HEK293 (cell line): ENCODE data around the gene RPL15.

Source experiments
- EGR2 ChIP-seq: fragments of 450-650 bp; formaldehyde crosslinking; IDR thresholded peaks from 2 replicates; pipeline ENCODE4 v1.5.1; 2016; ENCODE audit warnings: low read depth, missing biosample characterization, missing genetic modification characterization
- HOXA7 ChIP-seq: sonication (generic); formaldehyde crosslinking; IDR thresholded peaks from 2 replicates; pipeline ENCODE4 v1.8.1; 2022; ENCODE audit warnings: missing genetic modification reagents, borderline replicate concordance
- RBAK ChIP-seq: fragments of 450-650 bp; formaldehyde crosslinking; IDR thresholded peaks from 2 replicates; pipeline ENCODE4 v1.5.1; 2016; ENCODE audit warnings: missing biosample characterization, missing genetic modification characterization
- SP2 ChIP-seq: fragments of 450-650 bp; formaldehyde crosslinking; IDR thresholded peaks from 2 replicates; pipeline ENCODE4 v1.5.1; 2016; ENCODE audit warnings: missing biosample characterization, missing genetic modification characterization
- WT1 ChIP-seq: fragments of 450-650 bp; formaldehyde crosslinking; IDR thresholded peaks from 2 replicates; pipeline ENCODE4 v1.5.1; 2016; ENCODE audit warnings: missing biosample characterization, missing genetic modification characterization
- YY1 ChIP-seq: fragments of 450-650 bp; formaldehyde crosslinking; IDR thresholded peaks from 2 replicates; pipeline ENCODE4 v1.5.1; 2018; ENCODE audit warnings: missing biosample characterization, missing genetic modification characterization
- ZBTB8A ChIP-seq: fragments of 450-650 bp; formaldehyde crosslinking; IDR thresholded peaks from 2 replicates; pipeline ENCODE4 v1.5.1; 2016; ENCODE audit warnings: missing biosample characterization, missing genetic modification characterization
- ZNF10 ChIP-seq: fragments of 450-650 bp; formaldehyde crosslinking; IDR thresholded peaks from 2 replicates; pipeline ENCODE4 v1.5.1; 2017; ENCODE audit warnings: missing biosample characterization, missing genetic modification characterization
- ZNF155 ChIP-seq: fragments of 450-650 bp; formaldehyde crosslinking; IDR thresholded peaks from 2 replicates; pipeline ENCODE4 v1.5.1; 2016; ENCODE audit warnings: missing biosample characterization, missing genetic modification characterization
- ZNF211 ChIP-seq: fragments of 450-650 bp; formaldehyde crosslinking; IDR thresholded peaks from 2 replicates; pipeline ENCODE4 v1.5.1; 2016; ENCODE audit warnings: low read depth, missing biosample characterization, missing genetic modification characterization
- ZNF23 ChIP-seq: fragments of 450-650 bp; formaldehyde crosslinking; IDR thresholded peaks from 2 replicates; pipeline ENCODE4 v1.5.1; 2016; ENCODE audit warnings: missing biosample characterization, missing genetic modification characterization, borderline replicate concordance
- ZNF302 ChIP-seq: fragments of 450-650 bp; formaldehyde crosslinking; IDR thresholded peaks from 2 replicates; pipeline ENCODE4 v1.5.1; 2016; ENCODE audit warnings: missing biosample characterization, missing genetic modification characterization, low read depth
- ZNF311 ChIP-seq: fragments of 450-650 bp; formaldehyde crosslinking; IDR thresholded peaks from 2 replicates; pipeline ENCODE4 v1.5.1; 2017; ENCODE audit warnings: missing biosample characterization, missing genetic modification characterization, borderline replicate concordance
- ZNF341 ChIP-seq: fragments of 450-650 bp; formaldehyde crosslinking; IDR thresholded peaks from 2 replicates; pipeline ENCODE4; 2016; ENCODE audit warnings: low read depth, missing biosample characterization, missing genetic modification characterization
- ZNF37A ChIP-seq: fragments of 450-650 bp; IDR thresholded peaks from 2 replicates; pipeline ENCODE4 v1.5.1; 2018; ENCODE audit warnings: missing biosample characterization, missing genetic modification characterization
- ZNF514 ChIP-seq: fragments of 450-650 bp; formaldehyde crosslinking; IDR thresholded peaks from 2 replicates; pipeline ENCODE4 v1.5.1; 2016; ENCODE audit warnings: missing biosample characterization, missing genetic modification characterization
- ZNF600 ChIP-seq: fragments of 450-650 bp; formaldehyde crosslinking; IDR thresholded peaks from 2 replicates; pipeline ENCODE4 v1.5.1; 2016; ENCODE audit warnings: missing biosample characterization, missing genetic modification characterization
- ZSCAN23 ChIP-seq: fragments of 450-650 bp; formaldehyde crosslinking; IDR thresholded peaks from 2 replicates; pipeline ENCODE4 v1.5.1; 2016; ENCODE audit warnings: missing biosample characterization, missing genetic modification characterization
- TF ChIP-seq, protein P1 (sequence below): fragments of 450-650 bp; formaldehyde crosslinking; IDR thresholded peaks from 2 replicates; pipeline ENCODE4 v1.5.1; 2016; ENCODE audit warnings: missing biosample characterization, missing genetic modification characterization
- TF ChIP-seq, protein P2 (sequence below): fragments of 450-650 bp; formaldehyde crosslinking; IDR thresholded peaks from 2 replicates; pipeline ENCODE4 v1.5.1; 2016; ENCODE audit warnings: missing biosample characterization, missing genetic modification characterization
- TF ChIP-seq, protein P3 (sequence below): fragments of 450-650 bp; formaldehyde crosslinking; IDR thresholded peaks from 2 replicates; pipeline ENCODE4 v1.5.1; 2017; ENCODE audit warnings: missing biosample characterization, missing genetic modification characterization
- TF ChIP-seq, protein P4 (sequence below): fragments of 450-650 bp; formaldehyde crosslinking; IDR thresholded peaks from 2 replicates; pipeline ENCODE4 v1.5.1; 2016; ENCODE audit warnings: missing biosample characterization, missing genetic modification characterization
- TF ChIP-seq, protein P5 (sequence below): fragments of 450-650 bp; formaldehyde crosslinking; IDR thresholded peaks from 2 replicates; pipeline ENCODE4 v1.5.1; 2017; ENCODE audit warnings: missing biosample characterization, missing genetic modification characterization
- TF ChIP-seq, protein P6 (sequence below): fragments of 450-650 bp; formaldehyde crosslinking; IDR thresholded peaks from 2 replicates; pipeline ENCODE4 v1.5.1; 2017; ENCODE audit warnings: missing biosample characterization, mild to moderate bottlenecking, missing genetic modification characterization, moderate library complexity

Gene RPL15

DNA sequence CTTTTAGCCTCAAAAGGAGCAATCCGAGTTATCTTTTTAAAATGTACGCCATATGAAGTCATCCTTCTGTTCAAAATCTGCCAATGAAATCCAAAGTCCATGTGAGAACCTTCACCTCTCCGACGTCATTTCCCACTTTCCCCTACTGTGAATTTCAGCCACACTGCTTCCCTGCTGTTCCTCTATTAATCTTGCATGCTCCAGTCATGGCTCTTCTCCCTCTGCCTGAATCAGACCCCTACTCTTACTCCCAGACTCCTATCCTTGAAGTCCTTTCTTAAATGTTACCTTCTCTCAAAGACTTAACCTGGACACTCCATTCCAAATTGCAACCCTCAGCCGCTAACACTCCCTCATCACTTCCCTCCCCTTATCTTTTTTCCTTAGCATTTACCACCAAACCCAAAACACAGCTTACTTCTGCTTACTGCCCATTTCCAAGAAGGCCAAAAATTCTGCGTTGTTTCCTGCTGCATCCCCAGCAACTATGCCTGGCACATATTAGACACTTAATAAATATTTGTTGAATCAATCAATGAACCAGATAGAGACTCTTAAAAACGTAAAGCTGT, 1.3 kb upstream of the RPL15 start (continued):
- TF ChIP-seq, protein P1, sequence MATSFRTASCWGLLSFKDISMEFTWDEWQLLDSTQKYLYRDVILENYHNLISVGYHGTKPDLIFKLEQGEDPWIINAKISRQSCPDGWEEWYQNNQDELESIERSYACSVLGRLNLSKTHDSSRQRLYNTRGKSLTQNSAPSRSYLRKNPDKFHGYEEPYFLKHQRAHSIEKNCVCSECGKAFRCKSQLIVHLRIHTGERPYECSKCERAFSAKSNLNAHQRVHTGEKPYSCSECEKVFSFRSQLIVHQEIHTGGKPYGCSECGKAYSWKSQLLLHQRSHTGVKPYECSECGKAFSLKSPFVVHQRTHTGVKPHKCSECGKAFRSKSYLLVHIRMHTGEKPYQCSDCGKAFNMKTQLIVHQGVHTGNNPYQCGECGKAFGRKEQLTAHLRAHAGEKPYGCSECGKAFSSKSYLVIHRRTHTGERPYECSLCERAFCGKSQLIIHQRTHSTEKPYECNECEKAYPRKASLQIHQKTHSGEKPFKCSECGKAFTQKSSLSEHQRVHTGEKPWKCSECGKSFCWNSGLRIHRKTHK (tag by site-specific recombination), result no peak
- TF ChIP-seq, protein P2, sequence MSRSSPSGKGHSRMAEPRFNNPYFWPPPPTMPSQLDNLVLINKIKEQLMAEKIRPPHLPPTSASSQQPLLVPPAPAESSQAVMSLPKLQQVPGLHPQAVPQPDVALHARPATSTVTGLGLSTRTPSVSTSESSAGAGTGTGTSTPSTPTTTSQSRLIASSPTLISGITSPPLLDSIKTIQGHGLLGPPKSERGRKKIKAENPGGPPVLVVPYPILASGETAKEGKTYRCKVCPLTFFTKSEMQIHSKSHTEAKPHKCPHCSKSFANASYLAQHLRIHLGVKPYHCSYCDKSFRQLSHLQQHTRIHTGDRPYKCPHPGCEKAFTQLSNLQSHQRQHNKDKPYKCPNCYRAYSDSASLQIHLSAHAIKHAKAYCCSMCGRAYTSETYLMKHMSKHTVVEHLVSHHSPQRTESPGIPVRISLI (tag by site-specific recombination), result 0 out of 2 replicates have a peak, but pooled peaks have one; percentile 8
- TF ChIP-seq WT1 (tag by site-specific recombination) (no peak; the same call in 1 of the 2 replicates), ZNF155 (tag by site-specific recombination) (no peak), ZNF341 (tag by site-specific recombination) (peak; percentile 88), EGR2 (tag by site-specific recombination) (no peak), ZSCAN23 (tag by site-specific recombination) (peak; percentile 67; the same call in 1 of the 2 replicates), YY1 (peak; percentile 50; the same call in 1 of the 2 replicates), ZNF302 (tag by site-specific recombination) (no peak), RBAK (no peak), ZNF311 (tag by site-specific recombination) (peak; percentile 17; the same call in 1 of the 2 replicates), ZNF211 (tag by site-specific recombination) (no peak), SP2 (tag by site-specific recombination) (peak; percentile 57), ZBTB8A (tag by site-specific recombination) (0 out of 2 replicates have a peak, but pooled peaks have one; percentile 10), ZNF37A (tag by site-specific recombination) (no peak), ZNF23 (tag by site-specific recombination) (no peak), HOXA7 (no peak), ZNF10 (tag by site-specific recombination) (peak; percentile 72; the same call in 1 of the 2 replicates), ZNF514 (tag by site-specific recombination) (no peak), ZNF600 (tag by site-specific recombination) (peak; percentile 93)
- TF ChIP-seq, protein P3, sequence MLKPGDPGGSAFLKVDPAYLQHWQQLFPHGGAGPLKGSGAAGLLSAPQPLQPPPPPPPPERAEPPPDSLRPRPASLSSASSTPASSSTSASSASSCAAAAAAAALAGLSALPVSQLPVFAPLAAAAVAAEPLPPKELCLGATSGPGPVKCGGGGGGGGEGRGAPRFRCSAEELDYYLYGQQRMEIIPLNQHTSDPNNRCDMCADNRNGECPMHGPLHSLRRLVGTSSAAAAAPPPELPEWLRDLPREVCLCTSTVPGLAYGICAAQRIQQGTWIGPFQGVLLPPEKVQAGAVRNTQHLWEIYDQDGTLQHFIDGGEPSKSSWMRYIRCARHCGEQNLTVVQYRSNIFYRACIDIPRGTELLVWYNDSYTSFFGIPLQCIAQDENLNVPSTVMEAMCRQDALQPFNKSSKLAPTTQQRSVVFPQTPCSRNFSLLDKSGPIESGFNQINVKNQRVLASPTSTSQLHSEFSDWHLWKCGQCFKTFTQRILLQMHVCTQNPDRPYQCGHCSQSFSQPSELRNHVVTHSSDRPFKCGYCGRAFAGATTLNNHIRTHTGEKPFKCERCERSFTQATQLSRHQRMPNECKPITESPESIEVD (tag by site-specific recombination), result no peak
- TF ChIP-seq, protein P4, sequence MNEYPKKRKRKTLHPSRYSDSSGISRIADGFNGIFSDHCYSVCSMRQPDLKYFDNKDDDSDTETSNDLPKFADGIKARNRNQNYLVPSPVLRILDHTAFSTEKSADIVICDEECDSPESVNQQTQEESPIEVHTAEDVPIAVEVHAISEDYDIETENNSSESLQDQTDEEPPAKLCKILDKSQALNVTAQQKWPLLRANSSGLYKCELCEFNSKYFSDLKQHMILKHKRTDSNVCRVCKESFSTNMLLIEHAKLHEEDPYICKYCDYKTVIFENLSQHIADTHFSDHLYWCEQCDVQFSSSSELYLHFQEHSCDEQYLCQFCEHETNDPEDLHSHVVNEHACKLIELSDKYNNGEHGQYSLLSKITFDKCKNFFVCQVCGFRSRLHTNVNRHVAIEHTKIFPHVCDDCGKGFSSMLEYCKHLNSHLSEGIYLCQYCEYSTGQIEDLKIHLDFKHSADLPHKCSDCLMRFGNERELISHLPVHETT (tag by site-specific recombination), result 0 out of 2 replicates have a peak, but pooled peaks have one; percentile 60
- TF ChIP-seq, protein P5, sequence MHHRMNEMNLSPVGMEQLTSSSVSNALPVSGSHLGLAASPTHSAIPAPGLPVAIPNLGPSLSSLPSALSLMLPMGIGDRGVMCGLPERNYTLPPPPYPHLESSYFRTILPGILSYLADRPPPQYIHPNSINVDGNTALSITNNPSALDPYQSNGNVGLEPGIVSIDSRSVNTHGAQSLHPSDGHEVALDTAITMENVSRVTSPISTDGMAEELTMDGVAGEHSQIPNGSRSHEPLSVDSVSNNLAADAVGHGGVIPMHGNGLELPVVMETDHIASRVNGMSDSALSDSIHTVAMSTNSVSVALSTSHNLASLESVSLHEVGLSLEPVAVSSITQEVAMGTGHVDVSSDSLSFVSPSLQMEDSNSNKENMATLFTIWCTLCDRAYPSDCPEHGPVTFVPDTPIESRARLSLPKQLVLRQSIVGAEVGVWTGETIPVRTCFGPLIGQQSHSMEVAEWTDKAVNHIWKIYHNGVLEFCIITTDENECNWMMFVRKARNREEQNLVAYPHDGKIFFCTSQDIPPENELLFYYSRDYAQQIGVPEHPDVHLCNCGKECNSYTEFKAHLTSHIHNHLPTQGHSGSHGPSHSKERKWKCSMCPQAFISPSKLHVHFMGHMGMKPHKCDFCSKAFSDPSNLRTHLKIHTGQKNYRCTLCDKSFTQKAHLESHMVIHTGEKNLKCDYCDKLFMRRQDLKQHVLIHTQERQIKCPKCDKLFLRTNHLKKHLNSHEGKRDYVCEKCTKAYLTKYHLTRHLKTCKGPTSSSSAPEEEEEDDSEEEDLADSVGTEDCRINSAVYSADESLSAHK (tag by site-specific recombination), result 0 out of 2 replicates have a peak, but pooled peaks have one; percentile 10
- TF ChIP-seq, protein P6, sequence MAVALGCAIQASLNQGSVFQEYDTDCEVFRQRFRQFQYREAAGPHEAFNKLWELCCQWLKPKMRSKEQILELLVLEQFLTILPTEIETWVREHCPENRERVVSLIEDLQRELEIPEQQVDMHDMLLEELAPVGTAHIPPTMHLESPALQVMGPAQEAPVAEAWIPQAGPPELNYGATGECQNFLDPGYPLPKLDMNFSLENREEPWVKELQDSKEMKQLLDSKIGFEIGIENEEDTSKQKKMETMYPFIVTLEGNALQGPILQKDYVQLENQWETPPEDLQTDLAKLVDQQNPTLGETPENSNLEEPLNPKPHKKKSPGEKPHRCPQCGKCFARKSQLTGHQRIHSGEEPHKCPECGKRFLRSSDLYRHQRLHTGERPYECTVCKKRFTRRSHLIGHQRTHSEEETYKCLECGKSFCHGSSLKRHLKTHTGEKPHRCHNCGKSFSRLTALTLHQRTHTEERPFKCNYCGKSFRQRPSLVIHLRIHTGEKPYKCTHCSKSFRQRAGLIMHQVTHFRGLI, result no peak
